Glutamatergic neuron (in vitro differentiated cells): Measurements from ENCODE around the gene GSG1L. TPM values are rescaled to one million over a fixed set of nuclear protein-coding genes. Genes with fewer than 3 reads are reported as not detected.

ENCODE experiments used
- DNase-seq: peaks from one replicate; pipeline ENCODE4 v3.0.0; 2022
- H3K27ac Mint-ChIP-seq: one replicate; pipeline ENCODE4 v1.8.0; 2020; ENCODE audit warnings: mild to moderate bottlenecking, mixed read lengths, inconsistent platforms; ENCODE audit not compliant: unreplicated experiment
- H3K27me3 Mint-ChIP-seq: one replicate; pipeline ENCODE4 v1.8.0; 2020; ENCODE audit warnings: mild to moderate bottlenecking, moderate library complexity, mixed read lengths, inconsistent platforms; ENCODE audit not compliant: unreplicated experiment
- H3K36me3 Mint-ChIP-seq: one replicate; pipeline ENCODE4 v1.8.0; 2020; ENCODE audit warnings: mild to moderate bottlenecking, mixed read lengths, inconsistent platforms; ENCODE audit not compliant: unreplicated experiment
- H3K4me1 Mint-ChIP-seq: one replicate; pipeline ENCODE4 v1.8.0; 2020; ENCODE audit warnings: mild to moderate bottlenecking, low read depth, mixed read lengths, inconsistent platforms; ENCODE audit not compliant: unreplicated experiment
- H3K4me3 Mint-ChIP-seq: one replicate; pipeline ENCODE4 v1.8.0; 2020; ENCODE audit warnings: mild to moderate bottlenecking, mixed read lengths, inconsistent platforms; ENCODE audit not compliant: unreplicated experiment
- H3K9me3 Mint-ChIP-seq: one replicate; pipeline ENCODE4 v1.8.0; 2020; ENCODE audit warnings: mild to moderate bottlenecking, moderate library complexity, mixed read lengths, inconsistent platforms; ENCODE audit not compliant: unreplicated experiment
- total RNA-seq: library from RNA; stranded (reverse); fragmentation: NEBNext Ultra II Directional; extraction: Animal tissue kit (Norgen Biotek cat#: 25700); gene quantifications from one replicate; pipeline ENCODE4 v1.2.1, GENCODE V29; 2021; ENCODE audit not compliant: unreplicated experiment
- TF ChIP-seq, protein P1 (sequence below): fragments of 200-600 bp; sonication (generic); IDR thresholded peaks from one replicate; pipeline ENCODE4 v1.5.0; 2021; ENCODE audit not compliant: partially characterized antibody, unreplicated experiment

Gene GSG1L
- total RNA-seq, 1 donor from 2014 or later, result 0.91 TPM

DNA sequence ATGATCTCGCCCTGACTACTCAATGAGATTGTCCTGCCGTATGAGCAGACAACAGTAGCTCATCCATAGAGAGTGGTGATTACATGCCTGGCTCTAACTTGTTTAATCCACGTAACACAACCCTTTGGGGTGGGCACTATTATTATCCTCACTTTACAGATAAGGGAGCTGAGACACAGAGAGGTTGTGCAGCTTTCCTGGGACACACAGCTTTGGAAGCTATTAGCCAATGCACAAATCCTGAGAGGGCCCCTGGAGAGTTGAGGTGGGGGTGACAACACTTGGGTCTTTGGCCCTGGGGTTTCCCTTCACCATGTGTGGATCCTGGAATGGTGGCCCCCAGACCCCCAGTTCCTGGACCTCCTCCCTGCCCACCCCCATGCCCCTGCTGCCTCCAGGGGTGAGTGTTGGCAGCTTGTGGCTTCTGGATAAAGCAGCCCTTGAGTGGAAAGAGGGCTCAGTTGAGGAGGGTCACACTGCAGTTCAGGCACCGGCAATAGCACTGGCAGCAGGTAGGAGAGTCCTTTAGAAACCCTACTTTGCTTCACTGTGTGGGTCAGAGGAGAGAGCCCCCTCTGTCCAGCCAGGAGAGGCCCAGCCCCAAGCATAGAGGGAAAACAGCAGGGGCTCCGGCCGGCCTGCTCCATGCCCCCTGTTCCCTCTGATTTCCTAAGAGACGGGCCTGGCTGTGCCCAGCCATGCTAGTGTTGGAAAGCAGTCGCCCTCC is 282.9 kb downstream of the GSG1L start:
- Mint-ChIP-seq H3K27me3 (peaks cover 7% of the 10 kb centered on the region), H3K4me3 (no peak overlapping the region), H3K9me3 (no peaks in the 10 kb centered on the region)

DNA sequence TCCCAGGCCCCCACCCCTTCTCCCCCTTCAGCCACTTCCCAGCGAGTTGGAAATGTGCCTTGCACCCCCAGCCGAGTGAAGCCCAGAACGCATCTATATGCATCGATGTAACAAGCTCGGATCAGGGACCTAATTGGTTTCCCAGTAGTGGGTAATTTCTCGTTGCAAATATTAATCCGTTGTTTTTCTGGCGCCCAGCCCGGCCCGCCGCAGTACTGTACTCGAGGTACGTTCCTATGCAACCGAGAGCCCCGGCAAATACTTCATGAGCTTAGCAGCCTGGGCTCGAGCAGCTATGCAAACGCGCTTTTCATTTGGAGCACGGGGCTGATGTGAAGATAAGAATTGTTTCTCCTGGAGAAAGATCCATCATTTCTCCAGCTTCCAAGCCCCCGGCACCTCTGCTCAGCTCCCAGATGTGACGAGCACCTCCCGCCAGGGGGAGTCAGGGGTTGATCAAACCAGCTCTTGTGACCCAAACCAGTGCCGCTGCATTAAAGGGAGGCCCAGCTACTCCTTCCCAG is 283.8 kb downstream of the GSG1L start:
- TF ChIP-seq, protein P1, sequence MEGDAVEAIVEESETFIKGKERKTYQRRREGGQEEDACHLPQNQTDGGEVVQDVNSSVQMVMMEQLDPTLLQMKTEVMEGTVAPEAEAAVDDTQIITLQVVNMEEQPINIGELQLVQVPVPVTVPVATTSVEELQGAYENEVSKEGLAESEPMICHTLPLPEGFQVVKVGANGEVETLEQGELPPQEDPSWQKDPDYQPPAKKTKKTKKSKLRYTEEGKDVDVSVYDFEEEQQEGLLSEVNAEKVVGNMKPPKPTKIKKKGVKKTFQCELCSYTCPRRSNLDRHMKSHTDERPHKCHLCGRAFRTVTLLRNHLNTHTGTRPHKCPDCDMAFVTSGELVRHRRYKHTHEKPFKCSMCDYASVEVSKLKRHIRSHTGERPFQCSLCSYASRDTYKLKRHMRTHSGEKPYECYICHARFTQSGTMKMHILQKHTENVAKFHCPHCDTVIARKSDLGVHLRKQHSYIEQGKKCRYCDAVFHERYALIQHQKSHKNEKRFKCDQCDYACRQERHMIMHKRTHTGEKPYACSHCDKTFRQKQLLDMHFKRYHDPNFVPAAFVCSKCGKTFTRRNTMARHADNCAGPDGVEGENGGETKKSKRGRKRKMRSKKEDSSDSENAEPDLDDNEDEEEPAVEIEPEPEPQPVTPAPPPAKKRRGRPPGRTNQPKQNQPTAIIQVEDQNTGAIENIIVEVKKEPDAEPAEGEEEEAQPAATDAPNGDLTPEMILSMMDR, result peak; percentile 23
- Mint-ChIP-seq H3K4me3 (no peak overlapping the region), H3K9me3 (peaks cover 2% of the 10 kb centered on the region), H3K4me1 (peaks cover 17% of the 10 kb centered on the region), H3K27ac (no peak overlapping the region), H3K27me3 (peaks cover 4% of the 10 kb centered on the region), H3K36me3 (no peaks in the 10 kb centered on the region)
- DNase-seq, result peak; percentile 72

More for the DNA sequence above, 282.9 kb downstream of the GSG1L start:
- no peak overlapping the region for H3K27ac Mint-ChIP-seq
- DNase-seq, result peak; percentile 1
- H3K4me1 Mint-ChIP-seq, result peaks cover 14% of the 10 kb centered on the region
- no peaks in the 10 kb centered on the region for H3K36me3 Mint-ChIP-seq
- TF ChIP-seq, protein P1, result no peak

DNA sequence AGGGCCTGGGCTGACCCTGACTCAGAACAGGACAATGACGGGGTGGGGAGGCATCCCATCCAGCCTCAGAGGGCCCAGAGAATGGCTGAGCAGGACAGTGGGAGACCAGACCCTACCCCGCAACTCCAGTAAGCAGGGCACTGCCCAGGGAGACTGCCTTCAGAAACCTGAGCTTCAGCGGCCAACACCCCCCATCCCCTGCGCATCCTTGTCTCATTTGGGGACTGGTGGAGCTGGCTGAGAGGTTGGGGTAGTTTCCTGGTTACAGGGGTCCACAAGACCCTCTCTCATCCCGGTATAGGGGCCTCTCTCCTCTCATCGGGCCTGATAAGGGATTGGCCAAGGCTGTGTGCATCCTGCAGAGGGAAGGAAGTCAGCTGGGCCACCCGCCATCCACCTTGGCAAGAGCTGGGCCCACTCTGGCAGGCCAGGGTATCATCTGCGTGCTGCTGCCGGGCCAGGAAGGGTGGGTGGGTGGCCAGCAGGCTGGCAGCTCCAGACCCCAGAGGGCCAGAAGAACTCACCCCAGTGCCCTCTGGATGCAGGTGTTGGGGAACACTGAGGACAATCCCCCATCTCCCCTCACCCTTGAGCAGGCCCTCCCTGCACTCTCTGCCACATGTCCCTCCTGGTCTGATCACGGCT is 284.5 kb downstream of the GSG1L start:
- H3K27me3 Mint-ChIP-seq, result peaks cover 4% of the 10 kb centered on the region
- H3K4me3 Mint-ChIP-seq, result no peak overlapping the region
- DNase-seq, result peak; percentile 10
- H3K9me3 Mint-ChIP-seq, result peaks cover 2% of the 10 kb centered on the region
- peaks cover 17% of the 10 kb centered on the region for H3K4me1 Mint-ChIP-seq
- H3K27ac Mint-ChIP-seq, result no peak overlapping the region
- TF ChIP-seq, protein P1, result no peak
- no peaks in the 10 kb centered on the region for H3K36me3 Mint-ChIP-seq

DNA sequence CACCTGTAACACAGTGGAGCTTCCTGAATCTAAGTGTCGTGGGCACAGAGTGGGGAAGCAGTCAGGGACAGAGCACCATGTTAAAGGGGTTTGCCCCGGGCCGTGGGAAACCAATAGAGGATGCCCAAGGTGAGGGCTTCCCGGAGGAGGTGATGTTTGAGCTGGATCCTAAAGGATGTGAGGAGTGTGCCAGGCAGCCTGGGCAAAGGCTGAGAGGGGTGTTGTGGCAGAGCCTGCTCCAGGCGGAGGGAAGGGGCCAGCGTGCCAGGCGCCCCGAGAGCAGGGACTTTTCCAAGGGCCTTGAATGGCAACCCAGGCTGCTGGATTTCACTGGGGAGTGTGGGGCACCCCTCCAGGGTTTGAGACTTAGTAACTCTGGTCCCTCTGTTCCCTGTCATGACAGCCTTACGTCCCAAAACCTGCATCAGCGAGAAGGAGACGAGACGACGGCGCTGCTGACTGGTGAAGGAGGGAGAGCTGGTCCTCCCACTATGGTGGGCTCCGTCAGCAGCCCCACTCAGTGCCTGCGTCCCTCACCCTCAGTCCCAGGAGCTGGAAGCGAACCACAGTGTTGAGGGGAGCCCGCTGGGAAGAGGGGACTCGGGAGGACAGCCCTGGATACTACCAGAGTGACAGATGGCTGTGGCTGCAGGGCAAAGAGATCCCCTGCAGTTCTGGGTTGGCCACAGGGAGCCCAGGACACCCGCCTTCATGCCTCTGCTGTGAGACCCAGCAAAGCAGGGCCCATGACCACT is 285.2 kb downstream of the GSG1L start:
- TF ChIP-seq, protein P1, result no peak
- peak; percentile 30 for DNase-seq
- peaks cover 4% of the 10 kb centered on the region for H3K27me3 Mint-ChIP-seq
- H3K4me3 Mint-ChIP-seq, result no peak overlapping the region
- H3K9me3 Mint-ChIP-seq, result peaks cover 2% of the 10 kb centered on the region
- no peaks in the 10 kb centered on the region for H3K36me3 Mint-ChIP-seq
- H3K27ac Mint-ChIP-seq, result no peak overlapping the region
- peaks cover 17% of the 10 kb centered on the region for H3K4me1 Mint-ChIP-seq
